HUES48 (cell line): ENCODE data around the gene EPS8L3.
"Not testable (repeated sequence)": the region's sequence is repeated elsewhere in the genome, so short reads cannot be mapped to it uniquely, and the experiment has no call there.

Experiments
- H3K27ac ChIP-seq: one replicate; pipeline ENCODE4 v1.7.0; 2013; ENCODE audit warnings: low read depth, low read length, inconsistent platforms
- H3K27me3 ChIP-seq: 2 replicates; pipeline ENCODE4 v1.6.1; 2013; ENCODE audit warnings: mild to moderate bottlenecking, low read length; ENCODE audit not compliant: control insufficient read depth, insufficient read depth
- H3K36me3 ChIP-seq: 2 replicates; pipeline ENCODE4 v1.6.1; 2013; ENCODE audit warnings: low read length; ENCODE audit not compliant: control insufficient read depth, insufficient read depth
- H3K4me1 ChIP-seq: 2 replicates; pipeline ENCODE4 v1.6.1; 2013; ENCODE audit warnings: mild to moderate bottlenecking, low read length; ENCODE audit not compliant: control insufficient read depth, insufficient read depth
- H3K4me3 ChIP-seq: 2 replicates; pipeline ENCODE4 v1.5.1; 2013; ENCODE audit warnings: mild to moderate bottlenecking, low read depth, low read length
- H3K9ac ChIP-seq: 2 replicates; pipeline ENCODE4 v1.6.1; 2013; ENCODE audit warnings: mild to moderate bottlenecking, low read depth, low read length, moderate library complexity
- H3K9me3 ChIP-seq: 2 replicates; pipeline ENCODE4 v1.6.1; 2013; ENCODE audit warnings: low read length; ENCODE audit not compliant: control insufficient read depth, insufficient read depth

EPS8L3 gene

DNA sequence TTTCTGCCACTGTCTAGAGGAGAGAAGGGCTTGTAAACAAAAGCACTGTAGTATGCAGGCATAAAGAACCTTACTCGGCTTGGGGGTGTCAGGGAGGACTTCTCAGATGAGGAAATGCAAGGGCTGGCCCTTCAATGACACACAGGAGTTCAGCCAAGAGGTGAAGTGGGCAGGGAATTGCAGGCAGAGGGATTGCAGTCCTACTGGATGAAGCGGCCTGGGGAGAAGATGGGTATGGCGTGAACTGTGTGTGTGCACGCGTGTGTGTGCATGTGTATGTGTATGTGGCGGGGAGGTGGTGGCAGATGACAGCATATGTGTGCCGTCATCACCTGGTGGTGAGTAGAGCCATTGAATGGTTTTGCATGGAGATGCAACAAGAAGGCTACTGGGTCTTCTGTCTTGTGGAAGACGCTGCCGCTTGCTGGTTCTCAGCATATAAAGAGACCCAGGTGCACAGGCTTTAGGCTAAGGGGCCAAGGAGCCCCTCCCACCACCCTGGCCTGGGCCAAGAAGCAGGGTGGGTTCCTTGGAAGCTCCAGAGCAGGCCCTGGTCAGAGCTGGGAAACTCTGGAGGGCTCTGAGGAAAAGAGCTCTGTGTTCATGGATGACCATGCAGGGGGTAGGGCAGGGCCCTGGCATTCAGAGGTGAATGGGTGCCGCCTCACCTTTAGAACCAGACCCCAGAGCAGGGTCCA is 4.1 kb upstream of the EPS8L3 start:
- no peaks in the 10 kb centered on the region for H3K36me3 ChIP-seq
- H3K27me3 ChIP-seq = no peaks in the 10 kb centered on the region
- H3K27ac ChIP-seq = no peak overlapping the region
- no peaks in the 10 kb centered on the region for H3K4me1 ChIP-seq
- H3K9ac ChIP-seq = no peak overlapping the region
- no peak overlapping the region for H3K4me3 ChIP-seq
- H3K9me3 ChIP-seq = no peaks in the 10 kb centered on the region

- H3K4me1 ChIP-seq, H3K27ac ChIP-seq, H3K36me3 ChIP-seq, H3K9me3 ChIP-seq, H3K9ac ChIP-seq, H3K27me3 ChIP-seq, H3K4me3 ChIP-seq: not testable (repeated sequence)
These were observed 3.4 kb upstream of the EPS8L3 start for GRCh38 chr1:109766991-109767636.

DNA sequence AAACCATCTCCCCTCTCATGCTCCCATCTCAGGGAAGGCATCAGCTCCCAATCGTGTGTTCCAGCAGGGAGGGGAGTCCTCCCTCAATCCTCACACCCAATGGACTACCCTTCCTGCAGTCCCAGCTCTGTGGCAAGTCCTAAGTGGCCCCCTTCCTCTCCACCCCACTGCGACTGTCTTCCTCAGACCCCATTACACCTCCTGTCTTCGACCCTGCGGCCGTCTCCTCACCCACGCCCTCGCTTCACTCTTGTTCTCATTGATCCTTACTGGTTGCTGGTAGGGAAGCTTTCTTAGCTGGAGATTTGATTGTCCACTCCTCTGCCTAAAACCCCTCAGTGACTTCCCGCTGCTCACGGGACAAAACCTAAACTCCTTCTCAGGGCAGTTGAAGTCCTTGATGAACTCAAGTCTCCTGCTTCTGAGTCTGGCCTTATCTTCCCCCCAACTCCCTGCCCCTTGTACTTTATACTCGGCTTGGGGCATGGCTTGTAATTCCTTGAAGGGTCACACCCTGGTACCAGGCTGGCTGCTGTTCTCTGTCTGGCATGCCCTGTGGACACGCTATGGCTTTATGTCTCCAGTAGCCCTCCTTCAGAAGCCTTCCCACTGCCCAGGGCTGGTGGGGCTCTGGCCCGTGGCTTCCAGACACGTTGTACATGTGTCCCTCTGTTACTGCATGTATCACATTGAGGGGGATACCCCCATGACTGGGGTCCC is 2.3 kb upstream of the EPS8L3 start:
- no peak overlapping the region for H3K9ac ChIP-seq

DNA sequence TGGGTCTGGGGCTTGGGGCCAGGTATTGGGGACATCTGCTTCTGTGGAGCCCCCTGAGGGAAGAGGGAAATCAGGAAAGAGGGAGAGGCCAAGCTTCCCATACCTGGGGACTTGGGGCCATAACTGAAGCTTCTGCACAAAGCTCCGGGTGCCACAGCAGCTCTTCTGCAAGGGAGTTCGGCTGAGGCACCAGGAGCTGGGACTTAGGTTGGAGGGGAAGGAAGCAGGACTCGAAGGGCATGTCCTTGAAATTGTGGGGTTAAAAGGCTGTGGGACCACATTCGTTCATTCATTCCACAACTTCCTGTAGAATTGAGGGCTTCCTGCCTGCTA is 1.7 kb upstream of the EPS8L3 start:
- H3K27ac ChIP-seq = no peak overlapping the region
- H3K4me3 ChIP-seq = no peak overlapping the region
- H3K27me3 ChIP-seq = no peaks in the 10 kb centered on the region
- no peaks in the 10 kb centered on the region for H3K9me3 ChIP-seq
- H3K9ac ChIP-seq = no peak overlapping the region
- no peaks in the 10 kb centered on the region for H3K4me1 ChIP-seq
- H3K36me3 ChIP-seq = no peaks in the 10 kb centered on the region

More for the DNA sequence above, 2.3 kb upstream of the EPS8L3 start:
- H3K36me3 ChIP-seq = no peaks in the 10 kb centered on the region
- H3K27me3 ChIP-seq = no peaks in the 10 kb centered on the region
- H3K27ac ChIP-seq = no peak overlapping the region
- H3K9me3 ChIP-seq = no peaks in the 10 kb centered on the region
- no peaks in the 10 kb centered on the region for H3K4me1 ChIP-seq
- H3K4me3 ChIP-seq = no peak overlapping the region

DNA sequence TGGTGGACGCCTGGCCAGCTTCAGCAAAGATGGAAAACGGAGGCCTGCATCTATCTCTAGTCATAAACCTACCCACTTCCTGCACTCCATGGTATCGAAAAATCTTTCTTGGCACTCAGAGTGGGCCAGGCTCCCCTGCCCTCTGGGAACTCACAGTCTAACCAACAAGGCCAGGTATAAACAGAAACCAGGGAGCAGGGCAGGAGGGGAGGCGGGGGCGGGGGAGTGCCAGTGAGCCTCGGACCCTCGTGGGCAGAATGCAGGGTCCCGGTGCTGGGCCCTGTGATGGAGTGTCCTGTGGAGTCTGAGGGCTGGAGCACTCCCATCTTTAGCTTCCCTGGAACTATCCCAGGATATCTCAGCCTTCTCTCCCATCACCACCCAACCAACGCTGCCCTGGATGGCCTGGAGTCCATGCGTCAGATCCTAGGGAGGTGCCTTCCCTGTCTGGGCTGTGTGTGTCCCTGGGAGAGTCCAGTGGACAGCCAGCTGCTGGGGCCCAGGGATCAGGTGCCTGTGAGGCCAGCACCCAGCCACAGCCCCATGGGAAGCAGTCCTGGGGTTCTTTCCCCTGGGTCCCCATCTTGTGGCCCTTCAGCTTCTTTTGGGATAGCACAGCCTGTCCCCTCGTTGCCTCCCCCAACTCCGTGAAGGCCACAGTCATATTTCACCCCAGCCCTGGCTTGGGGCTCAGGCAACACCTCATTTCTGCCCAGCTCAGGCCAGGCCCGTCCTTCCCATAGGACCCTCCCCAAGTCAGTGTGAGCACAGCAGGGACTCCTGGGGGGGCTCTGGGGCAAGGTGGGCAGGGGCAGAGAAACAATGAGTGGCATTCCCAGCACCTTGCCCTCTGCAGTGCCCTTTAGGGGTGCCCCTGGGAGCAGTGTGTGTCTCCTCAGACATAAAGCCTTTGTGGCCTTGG is 1.1 kb upstream of the EPS8L3 start:
- Histone ChIP-seq H3K4me1 (no peaks in the 10 kb centered on the region), H3K27ac (no peak overlapping the region), H3K27me3 (no peaks in the 10 kb centered on the region), H3K9me3 (no peaks in the 10 kb centered on the region), H3K36me3 (no peaks in the 10 kb centered on the region), H3K9ac (no peak overlapping the region), H3K4me3 (no peak overlapping the region)

DNA sequence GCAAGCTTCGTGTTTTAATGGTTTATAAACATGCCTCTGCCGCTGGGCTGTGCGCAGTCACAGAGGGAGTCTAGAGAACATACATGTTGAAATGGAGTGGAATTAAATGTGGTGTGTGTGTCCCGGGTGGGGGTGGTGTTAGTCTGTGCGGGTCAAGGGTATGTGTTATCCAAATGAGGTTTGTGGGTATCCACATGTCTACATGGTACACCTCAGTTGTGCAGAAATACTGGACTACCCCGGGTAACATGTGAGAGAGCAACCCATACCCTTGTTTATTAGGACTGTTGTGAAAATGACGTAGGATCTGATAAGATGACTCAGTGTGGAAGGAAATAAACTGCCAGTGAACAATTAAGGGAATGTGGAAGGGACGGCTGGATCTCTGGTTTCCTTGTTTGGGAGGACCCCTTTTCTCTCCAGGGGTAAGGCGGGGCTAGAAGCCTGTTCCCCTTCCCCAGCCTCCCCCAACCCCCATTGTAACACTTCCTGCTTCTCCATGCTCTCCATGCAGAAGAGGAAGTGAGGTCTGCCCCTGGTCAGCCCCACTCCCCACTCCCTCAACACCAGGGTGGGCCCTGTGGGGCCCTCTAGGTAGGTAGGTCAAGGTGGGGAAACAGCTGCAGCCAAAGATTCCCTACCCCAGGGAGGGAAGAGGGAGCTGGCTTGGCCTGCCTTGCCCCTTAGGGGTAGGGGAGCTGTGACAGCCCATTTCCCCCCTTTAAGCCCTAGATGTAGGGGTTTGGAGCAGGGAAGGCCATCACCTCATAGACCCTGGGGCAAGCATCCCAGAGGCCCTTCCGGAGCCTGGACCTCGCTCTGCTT is 690 bp downstream of the EPS8L3 start:
- Histone ChIP-seq H3K27ac (no peak overlapping the region), H3K27me3 (no peaks in the 10 kb centered on the region), H3K4me3 (no peak overlapping the region), H3K4me1 (no peaks in the 10 kb centered on the region), H3K9me3 (no peaks in the 10 kb centered on the region), H3K36me3 (no peaks in the 10 kb centered on the region), H3K9ac (no peak overlapping the region)

DNA sequence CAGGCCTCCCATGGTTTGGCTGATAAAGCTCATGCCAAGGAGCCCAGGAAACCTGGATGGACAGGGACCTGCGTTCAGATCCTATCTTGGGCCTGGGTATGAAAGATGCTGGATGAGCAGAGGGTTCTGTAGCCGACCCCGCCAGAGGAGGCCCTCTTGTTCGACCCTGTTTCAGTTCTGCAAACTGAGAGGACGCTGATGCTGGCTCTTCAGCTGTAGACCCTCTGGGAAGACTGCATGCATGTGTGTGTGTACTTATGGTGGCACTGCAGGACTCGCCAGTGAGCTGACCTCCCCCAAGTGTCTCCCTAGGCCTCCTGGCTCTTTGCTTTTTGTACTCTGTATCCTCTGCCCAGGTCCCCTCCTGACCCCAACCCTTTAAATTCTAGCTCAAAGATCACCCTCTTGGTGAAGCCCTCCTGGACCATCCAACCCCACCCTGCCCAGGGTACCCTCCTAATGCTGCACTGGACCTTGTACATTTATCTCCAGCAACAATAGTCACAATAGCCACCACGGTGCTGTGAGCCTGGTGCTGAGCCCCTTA is 1.6 kb downstream of the EPS8L3 start:
- Histone ChIP-seq H3K9me3 (no peaks in the 10 kb centered on the region), H3K36me3 (no peaks in the 10 kb centered on the region), H3K27ac (no peak overlapping the region), H3K9ac (no peak overlapping the region), H3K4me3 (no peak overlapping the region), H3K4me1 (no peaks in the 10 kb centered on the region), H3K27me3 (no peaks in the 10 kb centered on the region)

- H3K9me3 ChIP-seq = no peaks in the 10 kb centered on the region
- no peak overlapping the region for H3K9ac ChIP-seq
- H3K4me3 ChIP-seq = no peak overlapping the region
- H3K27ac ChIP-seq = no peak overlapping the region
- no peaks in the 10 kb centered on the region for H3K36me3 ChIP-seq
- no peaks in the 10 kb centered on the region for H3K4me1 ChIP-seq
- H3K27me3 ChIP-seq = no peaks in the 10 kb centered on the region
These were observed 2.3 kb downstream of the EPS8L3 start for GRCh38 chr1:109761227-109762038.

- Histone ChIP-seq H3K4me1 (no peaks in the 10 kb centered on the region), H3K9me3 (no peaks in the 10 kb centered on the region), H3K27me3 (no peaks in the 10 kb centered on the region)
These were observed 3.0 kb downstream of the EPS8L3 start for GRCh38 chr1:109760581-109761226.

More at GRCh38 chr1:109760581-109761226, 3.0 kb downstream of the EPS8L3 start:
- H3K36me3 ChIP-seq = no peaks in the 10 kb centered on the region
- H3K4me3 ChIP-seq = no peak overlapping the region
- H3K9ac ChIP-seq = no peak overlapping the region
- no peak overlapping the region for H3K27ac ChIP-seq
